HL-60 (cell line): Measurements from ENCODE around the gene ACSS3.

Experiments
- DNase-seq, 2 experiments: peaks; one replicate each; pipeline ENCODE4 v3.0.0-alpha.2; 2010 to 2020; ENCODE audit warnings: low read depth in 1 of 2, low spot score in 1 of 2
- H3K27ac ChIP-seq: fragments of 250-450 bp; sonication (Bioruptor Pico); replicated peaks from 2 replicates; pipeline ENCODE4 v1.5.1; 2020; ENCODE audit warnings: mild to moderate bottlenecking, moderate library complexity
- H3K27me3 ChIP-seq: fragments of 250-450 bp; sonication (Bioruptor Pico); 2 replicates; pipeline ENCODE4 v1.5.1; 2021; ENCODE audit warnings: mild to moderate bottlenecking, moderate library complexity; ENCODE audit not compliant: insufficient read depth, poor library complexity, severe bottlenecking
- H3K4me3 ChIP-seq: replicated peaks from 2 replicates; pipeline ENCODE4 v1.5.1; 2011; ENCODE audit warnings: mild to moderate bottlenecking, control low read depth, low read length; ENCODE audit not compliant: insufficient read depth
- CTCF ChIP-seq: IDR thresholded peaks from one replicate; pipeline ENCODE4 v1.5.1; 2011; ENCODE audit warnings: low read length, control low read depth, inconsistent platforms; ENCODE audit not compliant: insufficient read depth
- GABPA ChIP-seq: IDR thresholded peaks from 2 replicates; pipeline ENCODE4 v1.6.1; 2012; ENCODE audit warnings: low read depth
- POLR2AphosphoS5 ChIP-seq: IDR thresholded peaks from 2 replicates; pipeline ENCODE4 v1.6.1; 2012; ENCODE audit warnings: low read depth
- REST ChIP-seq: IDR thresholded peaks from 2 replicates; pipeline ENCODE4 v1.6.1; 2012; ENCODE audit warnings: low read depth; ENCODE audit not compliant: insufficient replicate concordance
- SPI1 ChIP-seq: IDR thresholded peaks from 2 replicates; pipeline ENCODE4 v1.6.1; 2012; ENCODE audit warnings: low read depth, mild to moderate bottlenecking, borderline replicate concordance

Gene ACSS3

GRCh38 chr12:81270385-81270784, 192.5 kb downstream of the ACSS3 start:
- no peak for TF ChIP-seq REST
- DNase-seq: no peak

DNA sequence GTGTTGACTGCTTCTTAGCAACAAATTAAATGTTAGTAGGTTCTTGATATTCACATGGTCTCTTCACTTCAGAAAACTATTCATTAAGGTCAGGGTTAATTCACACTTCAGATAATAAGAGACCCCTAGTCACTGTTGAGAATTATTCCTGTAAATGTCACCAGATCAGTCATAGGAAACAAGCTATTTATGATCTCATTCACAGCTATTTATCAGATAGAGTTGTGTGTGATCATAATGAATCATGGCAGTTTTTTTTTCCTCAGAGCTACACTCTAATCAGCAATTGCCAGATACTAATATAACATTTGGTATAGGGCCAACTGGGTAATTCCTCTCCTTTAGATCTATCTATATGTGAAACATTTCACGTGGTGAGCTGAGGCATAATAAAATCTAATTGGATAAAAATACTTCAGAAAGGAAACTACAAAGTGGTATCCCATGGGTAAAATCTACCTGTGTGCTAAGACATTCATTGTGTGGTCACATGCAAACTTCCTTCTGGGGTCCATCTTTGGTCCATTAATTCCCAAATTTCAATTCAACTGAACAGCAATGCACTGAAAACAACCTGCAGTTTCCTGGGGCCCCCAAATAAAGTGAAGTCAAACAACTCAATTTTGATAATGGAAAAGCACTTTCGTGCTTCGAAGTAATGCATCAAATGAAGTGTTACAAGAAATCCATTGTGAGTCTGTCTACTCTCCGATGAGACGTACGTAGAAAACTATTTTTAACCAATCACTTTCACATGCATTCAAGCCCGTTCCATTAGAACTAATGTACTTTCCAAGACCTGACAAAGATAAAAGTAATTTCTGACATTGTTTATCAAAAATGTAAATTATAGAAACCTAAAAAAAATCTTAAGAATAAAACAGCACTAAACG, 197.0 kb downstream of the ACSS3 start:
- Histone ChIP-seq H3K4me3 (no peak overlapping the region), H3K27me3 (no peaks in the 10 kb centered on the region), H3K27ac (no peak overlapping the region)
- no peak for TF ChIP-seq SPI1
- DNase-seq: no peak

More at GRCh38 chr12:81270385-81270784, 192.5 kb downstream of the ACSS3 start:
- Histone ChIP-seq H3K27me3 (no peaks in the 10 kb centered on the region), H3K4me3 (no peak overlapping the region), H3K27ac (no peak overlapping the region)

GRCh38 chr12:81284137-81284536, 206.3 kb downstream of the ACSS3 start:
- Histone ChIP-seq H3K4me3 (no peak overlapping the region), H3K27me3 (no peaks in the 10 kb centered on the region), H3K27ac (no peak overlapping the region)
- no peak for DNase-seq
- no peak for TF ChIP-seq SPI1
- TF ChIP-seq POLR2AphosphoS5: no peak
- TF ChIP-seq REST: no peak
- no peak for TF ChIP-seq CTCF
- no peak for TF ChIP-seq GABPA

DNA sequence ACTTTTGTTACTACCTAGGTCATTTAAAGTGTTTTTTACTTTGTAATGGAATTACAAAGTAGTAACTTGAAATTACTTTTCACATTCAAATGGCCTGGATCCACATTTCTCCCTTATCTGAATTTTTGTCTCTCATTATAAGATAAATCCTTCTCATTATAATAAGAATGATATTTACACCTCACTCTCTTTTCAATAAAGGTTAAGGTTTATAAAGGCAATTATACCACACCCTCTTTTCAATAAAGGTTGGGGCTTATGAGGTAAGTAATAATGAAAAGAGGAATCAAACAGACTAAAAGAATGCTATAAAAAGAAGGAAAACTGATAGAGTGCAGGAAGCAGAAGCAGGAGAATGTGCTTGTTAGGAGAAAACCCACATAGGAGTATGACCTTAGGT, 210.8 kb downstream of the ACSS3 start:
- Histone ChIP-seq H3K27ac (no peak overlapping the region), H3K27me3 (no peaks in the 10 kb centered on the region), H3K4me3 (no peak overlapping the region)
- TF ChIP-seq GABPA: no peak
- TF ChIP-seq REST: no peak
- no peak for TF ChIP-seq SPI1
- no peak for TF ChIP-seq POLR2AphosphoS5
- no peak for TF ChIP-seq CTCF
- no peak for DNase-seq
